Kidney capillary endothelial cell (primary cell): ENCODE data around the gene CACNA1C.

Source experiments
- DNase-seq: peaks from one replicate; pipeline ENCODE4 v3.0.0-alpha.2; 2018; ENCODE audit warnings: low spot score

CACNA1C gene

GRCh38 chr12:2523844-2524243, 471.1 kb downstream of the CACNA1C start:
- no peak for DNase-seq

- no peak for DNase-seq
Measured at GRCh38 chr12:2526371-2526770, 473.6 kb downstream of the CACNA1C start.

- peak; percentile 84 for DNase-seq
Measured at GRCh38 chr12:2528001-2528400, 475.2 kb downstream of the CACNA1C start.

- DNase-seq = no peak
Measured at GRCh38 chr12:2529807-2530206, 477.0 kb downstream of the CACNA1C start.

- DNase-seq = no peak
Measured at GRCh38 chr12:2531371-2531770, 478.6 kb downstream of the CACNA1C start.

- DNase-seq = no peak
Measured at GRCh38 chr12:2533036-2533435, 480.2 kb downstream of the CACNA1C start.

- DNase-seq = no peak
Measured at GRCh38 chr12:2535583-2536204, 482.9 kb downstream of the CACNA1C start.

GRCh38 chr12:2536724-2537123, 483.9 kb downstream of the CACNA1C start:
- DNase-seq = no peak

GRCh38 chr12:2537868-2538541, 485.2 kb downstream of the CACNA1C start:
- no peak for DNase-seq

GRCh38 chr12:2539938-2540337, 487.2 kb downstream of the CACNA1C start:
- no peak for DNase-seq

GRCh38 chr12:2540535-2540941, 487.8 kb downstream of the CACNA1C start:
- DNase-seq = peak; percentile 60

GRCh38 chr12:2541631-2542204, 488.9 kb downstream of the CACNA1C start:
- peak; percentile 93 for DNase-seq

GRCh38 chr12:2543801-2544200, 491.0 kb downstream of the CACNA1C start:
- no peak for DNase-seq

- DNase-seq = no peak
Measured at GRCh38 chr12:2544230-2544629, 491.4 kb downstream of the CACNA1C start.

GRCh38 chr12:2547273-2548044, 494.7 kb downstream of the CACNA1C start:
- DNase-seq = no peak

GRCh38 chr12:2548081-2548480, 495.3 kb downstream of the CACNA1C start:
- no peak for DNase-seq

GRCh38 chr12:2550561-2551411, 498.0 kb downstream of the CACNA1C start:
- DNase-seq = no peak

- DNase-seq = no peak
Measured at GRCh38 chr12:2551412-2551900, 498.7 kb downstream of the CACNA1C start.

GRCh38 chr12:2552000-2552756, 499.4 kb downstream of the CACNA1C start:
- DNase-seq = no peak

- peak; percentile 94 for DNase-seq
Measured at GRCh38 chr12:2553388-2554126, 500.8 kb downstream of the CACNA1C start.
